Mesothelial cell of epicardium (in vitro differentiated cells): ENCODE data around the gene RALGDS. TPM values are rescaled to one million over a fixed set of nuclear protein-coding genes. Genes with fewer than 3 reads are reported as not detected.

Source experiments
- DNase-seq, 2 experiments: peaks; one replicate each; pipeline ENCODE4 v3.0.0; 2021; ENCODE audit warnings: low spot score in 2 of 2; ENCODE audit not compliant: unreplicated experiment in 2 of 2
- H3K27ac Mint-ChIP-seq: 2 replicates; pipeline ENCODE4 v1.8.0; 2021; ENCODE audit warnings: mixed read lengths
- H3K27me3 Mint-ChIP-seq: 2 replicates; pipeline ENCODE4 v1.8.0; 2021; ENCODE audit warnings: low read depth, mixed read lengths
- H3K36me3 Mint-ChIP-seq: 2 replicates; pipeline ENCODE4 v1.8.0; 2021; ENCODE audit warnings: mixed read lengths
- H3K4me1 Mint-ChIP-seq: 2 replicates; pipeline ENCODE4 v1.8.0; 2021; ENCODE audit warnings: mixed read lengths
- H3K4me3 Mint-ChIP-seq: 2 replicates; pipeline ENCODE4 v1.8.0; 2021; ENCODE audit warnings: mild to moderate bottlenecking, moderate library complexity, mixed read lengths
- H3K9me3 Mint-ChIP-seq: 2 replicates; pipeline ENCODE4 v1.8.0; 2021; ENCODE audit warnings: mixed read lengths
- CTCF ChIP-seq: fragments of 200-600 bp; sonication (generic); IDR thresholded peaks from one replicate; pipeline ENCODE4 v1.5.0; 2021; ENCODE audit warnings: antibody characterized with exemption; ENCODE audit not compliant: unreplicated experiment
- total RNA-seq: library from RNA; stranded (reverse); gene quantifications from 3 replicates; pipeline ENCODE4 v1.2.1, GENCODE V29; 2021

Gene RALGDS
- total RNA-seq, 1 donor from 2014 or later = 83.5 TPM

DNA sequence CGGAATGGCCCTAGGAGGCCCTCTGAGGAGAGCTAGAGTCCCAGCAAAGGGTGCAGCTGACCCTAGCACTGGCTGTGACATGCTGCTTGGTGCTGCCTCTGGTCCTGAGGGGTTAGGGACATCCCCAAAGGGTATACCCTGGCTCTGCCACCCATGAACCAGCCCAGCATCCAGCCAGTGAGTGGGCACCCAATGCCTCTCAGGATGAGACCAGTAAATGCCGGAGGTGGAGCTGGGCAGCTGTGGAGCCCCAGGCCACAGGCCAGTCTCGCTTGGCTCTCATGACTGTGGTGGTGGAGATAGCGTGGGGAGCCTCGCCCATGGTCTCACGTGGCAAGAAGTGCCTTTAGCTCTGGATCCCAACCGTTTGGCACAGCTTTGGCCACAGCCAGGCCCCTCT lies 63.0 kb downstream of the RALGDS start:
- Mint-ChIP-seq H3K27me3 (no peaks in the 10 kb centered on the region), H3K4me3 (no peak overlapping the region), H3K36me3 (peaks cover 25% of the 10 kb centered on the region), H3K4me1 (peaks cover 19% of the 10 kb centered on the region), H3K27ac (no peak overlapping the region), H3K9me3 (no peaks in the 10 kb centered on the region)
- no peak for TF ChIP-seq CTCF
- no peak for DNase-seq

GRCh38 chr9:133057553-133057952 lies 63.5 kb downstream of the RALGDS start:
- no peaks in the 10 kb centered on the region for H3K9me3 Mint-ChIP-seq
- no peak for TF ChIP-seq CTCF

GRCh38 chr9:133057006-133057405 lies 64.0 kb downstream of the RALGDS start:
- no peak for DNase-seq
- Mint-ChIP-seq H3K36me3 (peaks cover 28% of the 10 kb centered on the region), H3K4me3 (no peak overlapping the region), H3K27me3 (no peaks in the 10 kb centered on the region), H3K9me3 (no peaks in the 10 kb centered on the region), H3K4me1 (peaks cover 19% of the 10 kb centered on the region), H3K27ac (no peak overlapping the region)
- TF ChIP-seq CTCF = no peak

More at GRCh38 chr9:133057553-133057952, 63.5 kb downstream of the RALGDS start:
- H3K4me1 Mint-ChIP-seq = peaks cover 19% of the 10 kb centered on the region
- no peaks in the 10 kb centered on the region for H3K27me3 Mint-ChIP-seq
- DNase-seq = no peak
- peaks cover 25% of the 10 kb centered on the region for H3K36me3 Mint-ChIP-seq
- H3K4me3 Mint-ChIP-seq = no peak overlapping the region
- no peak overlapping the region for H3K27ac Mint-ChIP-seq

DNA sequence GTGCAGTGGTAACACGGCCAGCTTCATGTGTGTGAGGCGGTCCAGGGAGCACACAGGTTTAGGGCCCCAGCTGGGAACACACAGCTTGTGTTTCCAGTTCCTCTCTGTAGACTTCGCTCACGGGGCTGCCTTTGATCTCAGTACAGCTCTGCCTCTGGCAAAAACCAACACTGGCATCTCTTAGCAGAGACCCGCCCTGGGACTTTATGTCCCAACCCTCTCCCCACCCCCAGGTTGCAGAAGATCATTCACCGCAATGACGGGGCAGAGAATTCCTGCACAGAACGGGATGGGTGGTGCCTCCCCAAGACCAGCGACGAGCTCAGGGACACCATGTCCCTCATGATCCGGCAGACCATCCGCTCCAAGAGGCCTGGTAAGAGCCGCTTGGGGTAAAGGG lies 64.5 kb downstream of the RALGDS start:
- no peak overlapping the region for H3K27ac Mint-ChIP-seq
- no peak for DNase-seq
- H3K36me3 Mint-ChIP-seq = peaks cover 28% of the 10 kb centered on the region
- H3K4me1 Mint-ChIP-seq = peaks cover 19% of the 10 kb centered on the region
- no peak for TF ChIP-seq CTCF
- H3K9me3 Mint-ChIP-seq = no peaks in the 10 kb centered on the region
- no peaks in the 10 kb centered on the region for H3K27me3 Mint-ChIP-seq
- no peak overlapping the region for H3K4me3 Mint-ChIP-seq

GRCh38 chr9:133055788-133056420 lies 65.1 kb downstream of the RALGDS start:
- TF ChIP-seq CTCF = no peak
- Mint-ChIP-seq H3K4me1 (peaks cover 12% of the 10 kb centered on the region), H3K27me3 (no peaks in the 10 kb centered on the region), H3K27ac (no peak overlapping the region), H3K9me3 (no peaks in the 10 kb centered on the region), H3K4me3 (no peak overlapping the region), H3K36me3 (peaks cover 28% of the 10 kb centered on the region)
- DNase-seq = no peak
